Left ventricle myocardium superior (tissue), 1 donor: ENCODE measurements around the gene ADCY5. TPM values are rescaled to one million over a fixed set of nuclear protein-coding genes. Genes with fewer than 3 reads are reported as not detected.

Source experiments
- ATAC-seq: fragments of 200-7000 bp; cut with Tn5 transposase; one replicate; pipeline ENCODE4 v1.9.1; 2020; ENCODE audit warnings: mild to moderate bottlenecking, moderate library complexity
- DNase-seq: peaks from one replicate; pipeline ENCODE4 v3.0.0-alpha.2; 2020
- intact Hi-C: fragments of 100-400 bp; cut with micrococcal nuclease; formaldehyde crosslinking; loops from one replicate; pipeline ENCODE4 v1.11.0; 2022
- total RNA-seq: library from RNA; stranded (reverse); fragmentation: NEBNext Ultra II Directional; extraction: Animal tissue kit (Norgen Biotek cat#: 25700); gene quantifications from one replicate; pipeline ENCODE4 v1.2.1, GENCODE V29; 2021
- donor health status: DM: no; HTN: yes; CAD: no; lungs with severe emphysema.

The ADCY5 gene
- total RNA-seq, 1 donor from 2014 or later, result 273 TPM

DNA sequence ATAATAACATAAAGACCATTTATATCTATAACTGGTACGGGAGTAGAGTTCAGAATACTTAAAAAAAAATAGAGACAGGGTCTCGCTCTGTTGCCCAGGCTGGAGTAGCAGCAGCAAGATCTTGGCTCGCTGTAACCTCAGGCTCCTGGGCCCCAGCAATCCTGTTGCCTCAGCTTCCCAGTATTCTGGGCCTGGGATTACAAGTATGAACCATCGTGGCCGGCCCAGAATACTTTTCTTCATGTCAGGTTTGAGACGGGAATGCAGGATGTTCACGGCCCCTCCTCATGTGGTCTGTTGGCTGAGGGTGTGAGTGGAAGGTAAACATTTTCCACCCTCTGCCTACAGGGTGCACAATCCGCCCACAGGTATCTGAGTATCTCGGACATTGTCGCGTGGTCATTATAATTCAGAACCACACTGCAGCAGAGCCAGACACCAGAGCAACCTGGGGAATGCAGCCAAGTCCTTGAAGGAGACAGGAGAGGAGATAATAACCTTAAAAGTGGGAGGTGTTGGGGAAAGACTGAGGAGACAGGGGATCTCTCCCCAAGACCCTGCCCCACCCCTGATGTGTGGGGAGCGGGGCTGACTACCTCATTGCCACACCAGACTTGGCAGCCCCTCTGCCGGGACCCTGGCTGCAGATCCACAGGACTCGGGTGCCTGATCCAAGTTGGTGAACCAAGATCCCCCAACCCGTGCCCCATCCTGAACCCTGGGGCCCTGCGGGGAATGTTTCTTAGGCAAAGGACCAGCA lies 106.8 kb downstream of the ADCY5 start:
- intact Hi-C loops, result loop anchor here (10.0 kb wide), 1 partner anchor 103 kb away; the partner anchor contains the start of gene ADCY5
- ATAC-seq (peak; percentile 4), DNase-seq (no peak)

DNA sequence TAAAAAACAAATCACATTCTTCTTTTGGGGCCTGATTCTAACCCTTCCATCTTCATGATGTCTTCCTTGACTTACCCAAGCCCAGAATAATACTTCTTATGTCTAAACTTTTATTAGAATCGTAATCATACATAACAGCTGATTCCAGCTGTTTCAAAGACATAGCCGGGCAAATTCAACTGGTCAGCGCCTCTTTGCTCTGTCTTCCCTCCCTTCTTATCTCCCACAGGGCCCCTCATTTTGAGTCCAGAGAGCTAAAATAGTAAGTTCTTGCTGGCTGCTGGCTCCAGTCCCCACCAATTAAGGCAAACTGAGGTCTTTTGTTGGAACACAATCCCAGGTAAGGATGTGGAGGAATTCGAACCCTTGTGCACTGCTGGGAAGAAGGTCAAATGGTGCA lies 108.6 kb downstream of the ADCY5 start:
- DNase-seq (no peak), ATAC-seq (no peak)
- intact Hi-C loops, result loop anchor here (10.0 kb wide), 1 partner anchor 104 kb away; the partner anchor contains the start of gene ADCY5

- intact Hi-C loops, result no loop called here
- DNase-seq (no peak), ATAC-seq (no peak)
These were observed 109.6 kb downstream of the ADCY5 start for GRCh38 chr3:123339302-123339701.

DNA sequence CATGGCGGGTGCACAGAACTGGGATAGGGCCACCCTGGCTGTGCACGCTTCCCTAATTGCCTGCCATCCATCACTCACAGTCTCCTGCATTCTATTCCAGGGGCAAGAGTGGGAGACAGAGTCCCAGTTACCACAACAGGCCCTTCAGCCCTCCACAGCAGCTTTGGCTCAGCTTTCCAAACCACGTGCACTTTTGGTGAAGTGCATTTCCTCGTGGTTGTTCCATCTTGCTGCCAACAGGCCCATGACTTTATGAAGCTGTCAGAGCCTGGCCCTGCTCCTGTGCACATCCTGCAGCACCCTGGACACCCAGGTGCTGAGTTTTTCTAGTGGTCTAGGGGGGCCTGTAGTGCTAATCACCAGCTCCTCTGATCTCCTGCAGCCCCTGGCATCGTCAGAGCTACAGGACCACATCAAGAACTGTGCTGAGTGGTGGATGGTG lies 110.2 kb downstream of the ADCY5 start:
- intact Hi-C loops, result no loop called here
- peak; percentile 81 for DNase-seq
- peak; percentile 76 for ATAC-seq

DNA sequence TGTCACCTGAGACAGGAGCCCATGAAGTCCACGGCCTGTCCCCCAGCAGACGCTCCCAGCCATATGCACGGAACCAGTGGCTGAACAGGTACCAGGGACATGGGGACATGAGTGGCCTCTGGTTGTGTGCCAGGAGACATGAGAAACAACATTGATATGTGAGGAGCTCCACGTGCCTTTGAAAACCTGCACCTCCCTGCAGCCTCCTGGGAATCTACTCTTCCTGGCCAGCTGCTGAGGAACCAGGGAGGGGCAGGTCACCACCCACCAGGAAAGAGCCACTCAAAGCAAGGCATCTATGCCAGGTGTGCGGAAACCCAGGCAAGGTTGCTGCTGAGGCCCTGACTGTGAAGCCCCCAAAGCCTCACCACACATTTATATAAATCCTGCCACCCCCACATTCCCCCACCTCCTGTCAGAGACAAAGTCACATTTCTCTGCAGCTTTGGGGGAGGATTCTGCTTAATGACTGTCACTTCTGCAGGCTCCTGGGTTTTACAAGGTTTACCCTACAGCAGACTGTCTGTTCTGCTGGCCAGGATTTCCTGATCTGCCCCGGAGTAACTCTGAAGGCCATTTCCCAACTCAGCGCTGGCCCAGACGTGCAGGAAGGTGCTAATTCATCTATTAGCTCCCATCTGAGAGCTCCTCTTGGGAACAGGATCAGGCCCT lies 110.8 kb downstream of the ADCY5 start:
- intact Hi-C loops, result no loop called here
- DNase-seq (no peak), ATAC-seq (peak; percentile 1)

- ATAC-seq, result no peak
- intact Hi-C loops, result no loop called here
- DNase-seq, result no peak
These were observed 111.7 kb downstream of the ADCY5 start for GRCh38 chr3:123337226-123337625.

GRCh38 chr3:123336441-123336851 lies 112.4 kb downstream of the ADCY5 start:
- intact Hi-C loops, result no loop called here
- ATAC-seq (no peak), DNase-seq (no peak)

DNA sequence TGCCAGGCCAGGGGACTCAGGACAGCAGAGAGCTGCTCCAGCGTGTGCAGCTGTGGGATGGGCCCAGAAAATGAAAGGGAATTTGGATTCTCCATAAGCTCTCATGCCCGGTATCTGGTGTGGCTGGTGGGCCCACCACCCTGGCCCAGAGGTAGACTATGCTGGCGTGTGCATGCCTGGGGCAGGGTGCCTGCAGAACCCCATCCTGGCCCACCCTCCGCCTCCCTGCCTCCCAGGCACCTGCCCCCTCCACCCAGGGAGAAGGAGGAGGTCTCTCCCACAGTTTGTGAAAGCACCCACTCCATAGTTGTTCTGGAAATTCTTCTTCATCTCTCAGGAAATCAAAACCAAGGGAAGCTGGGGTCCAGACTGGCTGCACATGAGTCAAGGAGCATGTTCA lies 112.9 kb downstream of the ADCY5 start:
- ATAC-seq (no peak), DNase-seq (no peak)
- intact Hi-C loops, result no loop called here

DNA sequence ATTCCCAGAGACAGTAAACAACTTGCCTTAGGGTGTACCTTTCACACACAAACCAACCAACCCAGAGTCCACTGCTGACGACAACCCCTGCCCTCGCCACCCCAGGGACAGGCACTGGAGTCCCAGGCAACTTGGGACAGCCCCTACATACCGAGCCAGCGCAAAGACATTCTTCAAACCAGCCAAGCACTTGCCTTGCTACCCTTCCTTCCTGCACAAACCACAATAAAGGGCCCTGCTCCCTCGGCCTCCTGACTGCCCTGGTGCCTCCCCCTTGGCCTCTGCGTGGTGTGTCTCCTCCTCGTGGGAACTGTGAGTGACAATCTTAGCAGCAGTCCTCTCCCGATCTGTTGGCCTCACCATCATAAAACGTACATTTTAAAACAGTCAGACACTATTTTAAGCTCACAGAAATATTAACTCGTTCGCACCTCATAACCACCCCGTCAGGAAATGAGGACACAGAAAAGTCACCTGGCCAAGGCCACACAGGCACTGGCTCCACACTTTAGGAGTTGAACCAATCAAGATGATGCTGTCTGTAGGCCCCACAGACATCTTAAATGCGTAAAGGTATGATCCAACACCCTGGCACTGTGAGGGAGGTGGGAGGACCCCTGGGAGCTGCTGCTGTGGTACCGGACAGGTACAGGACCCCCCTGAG lies 113.8 kb downstream of the ADCY5 start:
- intact Hi-C loops, result no loop called here
- ATAC-seq (peak; percentile 16), DNase-seq (no peak)

DNA sequence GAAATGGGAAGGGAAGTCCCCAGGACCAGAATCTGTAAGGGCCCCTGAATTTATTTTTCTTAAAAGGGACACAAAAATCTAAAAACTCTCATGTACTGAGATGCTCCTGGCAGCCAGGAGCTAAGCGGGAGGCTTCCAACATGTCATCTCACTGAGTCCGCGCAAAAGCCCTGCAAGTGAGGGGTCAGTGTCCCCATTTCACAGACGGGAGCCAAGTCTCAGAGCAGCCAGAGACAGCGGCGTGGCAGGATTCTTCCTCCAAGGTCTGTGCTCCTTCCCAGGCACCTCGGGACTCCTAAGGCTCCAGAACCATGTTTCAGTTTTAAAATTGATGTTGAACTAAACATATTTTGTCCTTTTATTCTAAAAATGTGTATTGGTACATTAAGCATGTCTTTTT lies 114.8 kb downstream of the ADCY5 start:
- peak; percentile 6 for DNase-seq
- no peak for ATAC-seq
- intact Hi-C loops, result no loop called here

DNA sequence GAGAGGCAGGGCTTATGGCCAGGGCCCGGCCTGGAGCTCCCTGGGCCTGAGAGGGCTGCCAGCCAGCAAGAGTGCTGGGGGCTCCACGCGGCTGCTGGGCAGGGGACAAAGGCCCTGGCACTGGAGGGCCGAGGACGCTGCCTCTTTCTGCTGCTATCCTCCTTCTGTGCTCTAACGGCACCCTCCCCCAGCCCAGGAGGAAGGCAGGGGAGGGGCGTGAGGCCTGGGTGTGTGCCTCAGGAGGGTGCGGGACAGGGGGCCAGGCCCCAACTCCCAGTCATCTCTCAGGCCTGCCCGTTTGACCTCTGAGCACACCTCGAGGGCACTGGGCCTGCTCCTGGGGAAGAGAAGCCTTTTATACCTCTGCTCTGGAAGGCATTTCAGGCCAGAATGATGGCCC lies 115.5 kb downstream of the ADCY5 start:
- ATAC-seq, result no peak
- intact Hi-C loops, result no loop called here
- DNase-seq, result no peak

DNA sequence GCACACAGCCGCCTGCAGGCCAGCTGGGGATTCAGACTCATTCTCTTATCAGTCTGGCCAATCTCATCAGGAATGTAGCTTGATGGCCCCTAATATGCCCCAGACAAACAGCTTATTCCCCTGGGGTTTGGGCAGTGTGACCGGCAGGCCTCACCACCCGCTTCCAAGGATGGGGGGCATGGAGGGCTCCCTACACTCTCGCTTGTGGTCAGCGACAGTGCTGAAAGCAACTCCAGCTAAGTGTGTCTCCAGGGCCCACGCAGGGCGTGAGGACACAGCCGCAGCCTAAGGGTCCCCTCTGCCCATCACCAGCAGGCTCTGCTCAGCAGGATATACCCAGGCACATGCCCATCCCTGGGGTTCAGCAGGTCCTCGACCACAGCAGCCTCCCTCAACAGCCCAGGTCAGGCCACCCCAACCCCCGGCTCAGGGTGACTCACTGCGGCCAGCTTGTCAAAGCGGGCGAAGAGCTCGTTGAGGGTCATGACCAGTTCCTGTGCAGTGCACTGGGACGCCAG lies 116.7 kb downstream of the ADCY5 start:
- DNase-seq (no peak), ATAC-seq (no peak)
- intact Hi-C loops, result no loop called here

DNA sequence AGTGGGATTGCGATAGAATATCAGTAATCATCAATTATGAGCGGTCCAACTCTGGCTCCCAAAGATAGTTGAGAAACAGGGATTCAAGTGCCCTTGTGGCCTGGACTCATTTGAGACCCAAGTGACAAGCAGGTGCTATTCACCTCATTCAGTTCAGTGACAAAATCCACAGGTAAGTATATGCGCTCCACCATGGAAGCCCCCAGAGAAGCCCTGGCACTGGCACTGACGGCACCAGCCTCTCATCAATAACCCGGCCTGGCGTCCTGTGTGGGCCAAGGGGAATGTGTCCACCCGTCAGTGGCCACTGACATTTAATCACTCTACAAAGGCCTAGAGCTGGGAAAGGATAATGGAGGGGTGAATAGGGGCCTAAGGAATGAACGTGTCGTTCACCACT lies 117.2 kb downstream of the ADCY5 start:
- no peak for ATAC-seq
- intact Hi-C loops, result no loop called here
- DNase-seq, result no peak

DNA sequence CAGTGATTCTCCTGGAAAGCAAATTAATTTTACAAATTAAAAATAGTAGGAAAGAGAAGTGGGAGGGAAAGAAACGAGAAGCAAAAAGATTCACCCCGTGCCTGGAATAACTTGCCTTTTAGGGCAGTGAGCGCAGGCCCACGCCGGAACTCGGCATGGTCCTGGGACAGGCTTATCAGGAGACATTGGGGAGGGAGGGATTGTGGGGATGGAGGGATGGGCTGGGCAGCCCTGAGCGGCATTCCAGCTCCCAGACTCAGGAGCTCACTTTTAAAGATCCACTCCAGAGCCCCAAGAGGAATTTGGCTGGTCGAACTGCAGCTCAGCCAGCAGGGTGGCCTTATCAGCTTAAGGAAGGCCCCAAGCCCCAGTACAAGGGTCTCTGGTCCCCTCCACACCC lies 117.9 kb downstream of the ADCY5 start:
- ATAC-seq (peak; percentile 76), DNase-seq (peak; percentile 80)
- intact Hi-C loops, result no loop called here

- DNase-seq (peak; percentile 71), ATAC-seq (peak; percentile 31)
These were observed 118.4 kb downstream of the ADCY5 start for GRCh38 chr3:123330441-123330991.

GRCh38 chr3:123329636-123330340 lies 119.1 kb downstream of the ADCY5 start:
- ATAC-seq (peak; percentile 22), DNase-seq (no peak)
- intact Hi-C loops, result no loop called here

More at GRCh38 chr3:123330441-123330991, 118.4 kb downstream of the ADCY5 start:
- intact Hi-C loops, result no loop called here

GRCh38 chr3:123328851-123329635 lies 119.8 kb downstream of the ADCY5 start:
- DNase-seq (peak; percentile 88), ATAC-seq (peak; percentile 55)
- intact Hi-C loops, result no loop called here
